H9 (cell line): ENCODE measurements around the gene MGST1. TPM values are rescaled to one million over a fixed set of nuclear protein-coding genes. Genes with fewer than 3 reads are reported as not detected.

ENCODE experiments used
- DNase-seq: peaks from one replicate; pipeline ENCODE4 v3.0.0-alpha.2; 2017
- H2AFZ ChIP-seq: one replicate; pipeline ENCODE4 v1.6.1; 2013; ENCODE audit warnings: mild to moderate bottlenecking, low read length, control low read depth, moderate library complexity
- H2AK5ac ChIP-seq: 2 replicates; pipeline ENCODE4 v1.6.1; 2013; ENCODE audit warnings: low read length, control low read depth, mixed read lengths; ENCODE audit not compliant: insufficient read length
- H2BK120ac ChIP-seq: one replicate; pipeline ENCODE4 v1.6.1; 2013; ENCODE audit warnings: low read depth, mild to moderate bottlenecking, low read length, control low read depth, inconsistent platforms; ENCODE audit not compliant: poor library complexity, severe bottlenecking
- H2BK12ac ChIP-seq: 2 replicates; pipeline ENCODE4 v1.6.1; 2013; ENCODE audit warnings: low read length, control low read depth, mixed read lengths, low read depth; ENCODE audit not compliant: insufficient read length
- H2BK15ac ChIP-seq: 2 replicates; pipeline ENCODE4 v1.6.1; 2013; ENCODE audit warnings: low read depth, low read length, control low read depth
- H2BK20ac ChIP-seq: one replicate; pipeline ENCODE4 v1.6.1; 2013; ENCODE audit warnings: low read depth, mild to moderate bottlenecking, low read length, control low read depth, inconsistent platforms; ENCODE audit not compliant: poor library complexity, severe bottlenecking
- H2BK5ac ChIP-seq: 2 replicates; pipeline ENCODE4 v1.6.1; 2013; ENCODE audit warnings: low read length, control low read depth, mixed read lengths; ENCODE audit not compliant: insufficient read length
- H3K14ac ChIP-seq: 2 replicates; pipeline ENCODE4 v1.6.1; 2013; ENCODE audit warnings: low read length, control low read depth; ENCODE audit not compliant: insufficient read depth
- H3K18ac ChIP-seq: 2 replicates; pipeline ENCODE4 v1.6.1; 2013; ENCODE audit warnings: low read depth, mild to moderate bottlenecking, mixed read lengths, low read length, control low read depth; ENCODE audit not compliant: insufficient read length
- H3K23ac ChIP-seq: 2 replicates; pipeline ENCODE4 v1.6.1; 2013; ENCODE audit warnings: low read length, control low read depth, mixed read lengths, low read depth; ENCODE audit not compliant: insufficient read length
- H3K23me2 ChIP-seq: 2 replicates; pipeline ENCODE4 v1.6.1; 2013; ENCODE audit warnings: low read depth, mild to moderate bottlenecking, mixed read lengths, low read length, control low read depth; ENCODE audit not compliant: insufficient read length, poor library complexity, severe bottlenecking
- H3K27ac ChIP-seq: 2 replicates; pipeline ENCODE4 v1.5.1; 2013; ENCODE audit warnings: low read length, control low read depth, mixed read lengths, low read depth; ENCODE audit not compliant: insufficient read length
- H3K27me3 ChIP-seq: 2 replicates; pipeline ENCODE4 v1.6.1; 2013; ENCODE audit warnings: low read length, control low read depth, inconsistent platforms; ENCODE audit not compliant: insufficient read depth
- H3K4ac ChIP-seq: 2 replicates; pipeline ENCODE4 v1.6.1; 2013; ENCODE audit warnings: low read depth, mild to moderate bottlenecking, control low read depth, inconsistent platforms, low read length, moderate library complexity
- H3K4me1 ChIP-seq: 2 replicates; pipeline ENCODE4 v1.6.1; 2013; ENCODE audit warnings: low read length, control low read depth, inconsistent platforms; ENCODE audit not compliant: insufficient read depth
- H3K4me2 ChIP-seq: 2 replicates; pipeline ENCODE4 v1.6.1; 2013; ENCODE audit warnings: low read length, control low read depth, mixed read lengths; ENCODE audit not compliant: insufficient read length, insufficient read depth
- H3K56ac ChIP-seq: 2 replicates; pipeline ENCODE4 v1.6.1; 2013; ENCODE audit warnings: low read depth, mild to moderate bottlenecking, mixed read lengths, low read length, control low read depth; ENCODE audit not compliant: insufficient read length
- H3K79me1 ChIP-seq: 2 replicates; pipeline ENCODE4 v1.6.1; 2013; ENCODE audit warnings: low read depth, mild to moderate bottlenecking, moderate library complexity, low read length, control low read depth, inconsistent platforms; ENCODE audit not compliant: insufficient read depth, poor library complexity, severe bottlenecking
- H3K79me2 ChIP-seq: 2 replicates; pipeline ENCODE4 v1.6.1; 2013; ENCODE audit warnings: low read length, control low read depth, inconsistent platforms; ENCODE audit not compliant: insufficient read depth
- H3K9ac ChIP-seq: 2 replicates; pipeline ENCODE4 v1.6.1; 2013; ENCODE audit warnings: low read length, control low read depth, mixed read lengths; ENCODE audit not compliant: insufficient read length; ENCODE audit errors: extremely low read depth
- H3K9me3 ChIP-seq: one replicate; pipeline ENCODE4 v1.6.1; 2013; ENCODE audit warnings: low read depth, low read length, inconsistent platforms; ENCODE audit not compliant: control insufficient read depth
- H3T11ph ChIP-seq: one replicate; pipeline ENCODE4 v1.6.1; 2013; ENCODE audit warnings: mild to moderate bottlenecking, low read length, control low read depth, inconsistent platforms
- H4K20me1 ChIP-seq: one replicate; pipeline ENCODE4 v1.6.1; 2013; ENCODE audit not compliant: control insufficient read depth, insufficient read length, insufficient read depth
- H4K5ac ChIP-seq: 2 replicates; pipeline ENCODE4 v1.6.1; 2013; ENCODE audit warnings: low read depth, mild to moderate bottlenecking, mixed read lengths, low read length, control low read depth; ENCODE audit not compliant: insufficient read length
- H4K8ac ChIP-seq: replicated peaks from 2 replicates; pipeline ENCODE4 v1.6.1; 2013; ENCODE audit warnings: low read length, control low read depth, mixed read lengths, low read depth; ENCODE audit not compliant: insufficient read length
- H4K91ac ChIP-seq: 2 replicates; pipeline ENCODE4 v1.6.1; 2013; ENCODE audit warnings: low read depth, mild to moderate bottlenecking, moderate library complexity, mixed read lengths, low read length, control low read depth; ENCODE audit not compliant: insufficient read length
- H3K27ac Mint-ChIP-seq, 3 experiments: 2 replicates in 2 of 3; 3 replicates in 1 of 3; pipeline ENCODE4 v1.8.0; 2020 to 2021; ENCODE audit warnings: mixed read lengths in 3 of 3, mild to moderate bottlenecking in 1 of 3, moderate library complexity in 1 of 3
- H3K27me3 Mint-ChIP-seq: 2 replicates; pipeline ENCODE4 v1.8.0; 2021; ENCODE audit warnings: low read depth, mild to moderate bottlenecking, moderate library complexity, mixed read lengths
- H3K36me3 Mint-ChIP-seq, 3 experiments: 2 replicates in 2 of 3; 3 replicates in 1 of 3; pipeline ENCODE4 v1.8.0; 2020 to 2021; ENCODE audit warnings: low read depth in 3 of 3, mixed read lengths in 3 of 3; ENCODE audit not compliant: insufficient read depth in 1 of 3
- H3K4me1 Mint-ChIP-seq, 2 experiments: 2 replicates each; pipeline ENCODE4 v1.8.0; 2020; ENCODE audit warnings: mixed read lengths in 2 of 2
- H3K4me3 Mint-ChIP-seq, 2 experiments: 2 replicates in 1 of 2; 3 replicates in 1 of 2; pipeline ENCODE4 v1.8.0; 2020 to 2021; ENCODE audit warnings: mild to moderate bottlenecking in 2 of 2, mixed read lengths in 2 of 2, moderate library complexity in 1 of 2
- H3K9me3 Mint-ChIP-seq, 2 experiments: 2 replicates in 1 of 2; 3 replicates in 1 of 2; pipeline ENCODE4 v1.8.0; 2020; ENCODE audit warnings: mild to moderate bottlenecking in 2 of 2, mixed read lengths in 2 of 2, moderate library complexity in 1 of 2
- WGBS: extraction: QIAGEN DNeasy Blood & Tissue Kit; methylation state at CpG from one replicate; pipeline ENCODE4 v1.1.7; 2013; ENCODE audit warnings: missing lambda C conversion rate, low lambda C conversion rate, mixed read lengths; ENCODE audit not compliant: insufficient read length; ENCODE audit errors: extremely low coverage; 5-methylcytosine and 5-hydroxymethylcytosine counted together
- total RNA-seq: library from RNA; stranded (reverse); gene quantifications from 2 replicates; pipeline ENCODE4 v1.2.1, GENCODE V29; 2021
- TF ChIP-seq, protein P1 (sequence below): fragments of 200-600 bp; sonication (generic); conservative IDR thresholded peaks from 3 replicates; pipeline ENCODE4 v1.8.0; 2021; ENCODE audit warnings: antibody characterized with exemption, mild to moderate bottlenecking

Gene MGST1
- total RNA-seq, 1 experiment from 2014 or later = 235 TPM

DNA sequence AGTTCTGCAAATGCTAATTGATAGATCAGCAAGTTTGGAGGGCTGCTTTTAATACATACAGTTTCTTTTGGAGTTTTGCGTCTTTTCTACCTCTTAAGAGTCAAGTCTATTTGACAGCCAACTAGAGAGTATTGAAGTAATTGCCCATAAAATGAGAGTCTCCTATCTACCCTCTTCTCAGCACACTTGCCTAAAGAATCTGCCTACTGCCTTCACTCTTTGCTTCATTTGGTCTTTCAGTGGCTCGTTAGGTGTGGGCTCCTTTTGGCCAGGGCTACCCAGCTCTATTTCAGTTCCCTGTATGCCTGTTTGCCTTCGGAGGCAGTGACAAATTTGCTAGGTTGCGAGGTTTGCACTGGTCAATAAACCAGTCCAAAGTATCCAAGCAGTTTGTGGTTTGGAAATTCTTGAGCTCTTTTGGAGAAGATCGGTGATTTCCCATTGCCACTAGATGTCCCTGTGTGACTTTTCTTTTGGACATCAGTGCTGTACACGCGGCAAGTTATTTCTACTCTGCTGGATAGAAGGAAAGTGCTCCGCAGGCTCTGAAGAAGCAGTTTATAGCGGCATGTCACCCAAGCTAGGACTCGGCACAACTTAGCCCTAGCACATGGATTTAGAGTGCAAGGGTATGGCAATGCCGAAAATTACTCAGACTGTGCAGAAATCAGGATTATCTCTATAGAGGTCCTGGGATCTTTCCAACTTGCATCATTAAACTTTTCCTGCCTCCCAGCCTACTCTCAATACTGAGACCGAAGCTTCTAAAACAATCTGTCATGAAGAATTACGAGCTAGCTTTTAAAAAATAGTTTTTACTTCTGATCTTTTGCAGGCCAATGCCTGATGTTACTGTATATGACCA, 38.6 kb downstream of the MGST1 start:
- Histone ChIP-seq H3K9ac (no peak overlapping the region), H2BK15ac (no peak overlapping the region), H3K23ac (no peak overlapping the region), H2BK20ac (no peak overlapping the region), H3K4me1 (no peaks in the 10 kb centered on the region), H2AFZ (no peak overlapping the region), H4K20me1 (peaks cover 3% of the 10 kb centered on the region), H3K14ac (no peak overlapping the region), H2BK12ac (no peak overlapping the region), H2BK5ac (no peak overlapping the region), H3K56ac (no peak overlapping the region), H3T11ph (no peak overlapping the region), H2BK120ac (no peak overlapping the region), H3K79me1 (no peaks in the 10 kb centered on the region), H3K18ac (no peak overlapping the region), H3K27ac (no peak overlapping the region), H3K4me2 (no peak overlapping the region), H3K27me3 (no peaks in the 10 kb centered on the region; the same call in 1 of the 2 replicates), H3K79me2 (no peaks in the 10 kb centered on the region), H3K9me3 (no peaks in the 10 kb centered on the region), H4K91ac (no peak overlapping the region), H2AK5ac (no peak overlapping the region), H3K4ac (no peak overlapping the region), H3K23me2 (no peaks in the 10 kb centered on the region), H4K8ac (no peak overlapping the region), H4K5ac (no peak overlapping the region)
- DNase-seq = peak; percentile 60
- Mint-ChIP-seq H3K27ac (no peak overlapping the region), H3K36me3 (peaks cover 0 to 14% (median 4%) of the 10 kb centered on the region in 3 experiments; a peak in 5 of 7 replicates), H3K4me1 (peaks cover 3 to 10% of the 10 kb centered on the region in 2 experiments; a peak in 3 of 4 replicates), H3K9me3 (peaks cover 0 to 6% of the 10 kb centered on the region in 2 experiments; a peak in 3 of 5 replicates), H3K27me3 (no peaks in the 10 kb centered on the region), H3K4me3 (no peak overlapping the region)
- WGBS = no CpG with 5 or more reads among the region's 13 CpGs
- TF ChIP-seq, protein P1, sequence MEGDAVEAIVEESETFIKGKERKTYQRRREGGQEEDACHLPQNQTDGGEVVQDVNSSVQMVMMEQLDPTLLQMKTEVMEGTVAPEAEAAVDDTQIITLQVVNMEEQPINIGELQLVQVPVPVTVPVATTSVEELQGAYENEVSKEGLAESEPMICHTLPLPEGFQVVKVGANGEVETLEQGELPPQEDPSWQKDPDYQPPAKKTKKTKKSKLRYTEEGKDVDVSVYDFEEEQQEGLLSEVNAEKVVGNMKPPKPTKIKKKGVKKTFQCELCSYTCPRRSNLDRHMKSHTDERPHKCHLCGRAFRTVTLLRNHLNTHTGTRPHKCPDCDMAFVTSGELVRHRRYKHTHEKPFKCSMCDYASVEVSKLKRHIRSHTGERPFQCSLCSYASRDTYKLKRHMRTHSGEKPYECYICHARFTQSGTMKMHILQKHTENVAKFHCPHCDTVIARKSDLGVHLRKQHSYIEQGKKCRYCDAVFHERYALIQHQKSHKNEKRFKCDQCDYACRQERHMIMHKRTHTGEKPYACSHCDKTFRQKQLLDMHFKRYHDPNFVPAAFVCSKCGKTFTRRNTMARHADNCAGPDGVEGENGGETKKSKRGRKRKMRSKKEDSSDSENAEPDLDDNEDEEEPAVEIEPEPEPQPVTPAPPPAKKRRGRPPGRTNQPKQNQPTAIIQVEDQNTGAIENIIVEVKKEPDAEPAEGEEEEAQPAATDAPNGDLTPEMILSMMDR = peak; percentile 60
